Right lobe of liver (tissue), 6 donors: ENCODE measurements around the gene WNT1. TPM values are rescaled to one million over a fixed set of nuclear protein-coding genes. Genes with fewer than 3 reads are reported as not detected.

Experiments
- ATAC-seq, 4 donors: fragments of 200-7000 bp; cut with Tn5 transposase; one replicate each; pipeline ENCODE4 v1.9.1; 2020; ENCODE audit warnings: mild to moderate bottlenecking in 4 of 4, moderate library complexity in 4 of 4
- DNase-seq, 3 donors: peaks; one replicate each; pipeline ENCODE4 v3.0.0-alpha.2; 2020
- H3K27ac ChIP-seq, 3 donors: fragments of 200-600 bp; one replicate each; pipeline ENCODE4 v1.8.0; 2022
- H3K27me3 ChIP-seq, 2 donors: fragments of 200-600 bp; one replicate each; pipeline ENCODE4 v1.8.0; 2022
- H3K36me3 ChIP-seq, 4 donors: fragments of 200-600 bp; sonication (generic) in 1 of 4; one replicate each; pipeline versions ENCODE4 v1.5.1 to v1.8.0; 2017 to 2022; ENCODE audit warnings: control low read depth in 1 of 4
- H3K4me1 ChIP-seq, 4 donors: fragments of 200-600 bp; sonication (generic) in 1 of 4; one replicate each; pipeline versions ENCODE4 v1.5.1 to v1.8.0; 2017 to 2022; ENCODE audit warnings: control low read depth in 1 of 4
- H3K4me3 ChIP-seq, 3 donors: fragments of 200-600 bp; one replicate each; pipeline ENCODE4 v1.8.0; 2022
- H3K9me3 ChIP-seq, 4 donors: fragments of 200-600 bp; sonication (generic) in 1 of 4; one replicate each; pipeline versions ENCODE4 v1.5.1 to v1.8.0; 2017 to 2022; ENCODE audit warnings: control low read depth in 1 of 4
- CTCF ChIP-seq, 4 donors: fragments of 200-600 bp in 3 of 4; fragments of 450-650 bp in 1 of 4; IDR thresholded peaks; one replicate each; pipeline versions ENCODE4 v1.5.1 to v1.8.0; 2016 to 2022; ENCODE audit warnings: antibody characterized with exemption in 4 of 4, mild to moderate bottlenecking in 2 of 4
- POLR2A ChIP-seq: fragments of 450-650 bp; IDR thresholded peaks from one replicate; pipeline ENCODE4 v1.6.1; 2017; ENCODE audit warnings: antibody characterized with exemption, mild to moderate bottlenecking
- WGBS: methylation state at CpG from one replicate; pipeline ENCODE4 v1.1.6; 2018; ENCODE audit warnings: low coverage, low lambda C conversion rate; ENCODE audit not compliant: insufficient coverage; ENCODE audit errors: missing lambda C conversion rate; 5-methylcytosine and 5-hydroxymethylcytosine counted together
- intact Hi-C, 2 donors: fragments of 100-400 bp; cut with DNase I; formaldehyde crosslinking; loops; one replicate each; pipeline versions ENCODE4 v1.11.2 to v1.14.1; 2022
- total RNA-seq, 6 experiments: library from RNA; depleted of rRNA in 2 of 6; stranded (reverse); fragments of >200 nt in 2 of 6; fragmentation: NEBNext Ultra II Directional in 3 of 6; extraction: Animal tissue kit (Norgen Biotek cat#: 25700) in 3 of 6; gene quantifications; one replicate each; pipeline versions ENCODE4 v1.1.0 to v1.2.4, GENCODE V29; 2016 to 2023
- donor health status: DM: no; HTN: yes; CAD: no.
- donor health status: DM: no; HTN: no; CAD: no.
- donor health status: DM: no; HTN: no; CAD: no.
- donor health status: DM: no; HTN: yes; CAD: no.
- donor health status: DM: no; HTN: yes; CAD: no.

Gene WNT1
- total RNA-seq, 6 experiments from 2014 or later, result not detected

GRCh38 chr12:48938805-48939204 is 39.3 kb upstream of the WNT1 start:
- TF ChIP-seq POLR2A (no peak), CTCF (IDR thresholded peaks at IDR 0.05) (no peak)
- H3K36me3 ChIP-seq, result peaks cover 0 to 24% (median 8%) of the 10 kb centered on the region in 4 donors
- 84% methylated on average over 2 of the region's 7 CpGs for WGBS
- H3K4me3 ChIP-seq, result no peak overlapping the region
- H3K27ac ChIP-seq, result no peak overlapping the region
- H3K4me1 ChIP-seq, result peaks cover 0 to 1% (median 0%) of the 10 kb centered on the region in 4 donors
- intact Hi-C loops, result loop anchor here (10.0 kb wide), 1 partner anchor 84 kb away; the partner anchor contains the start of gene DDX23 (in 2 of the 2)
- no peaks in the 10 kb centered on the region for H3K9me3 ChIP-seq
- peak in 1 of 4 donors; percentile 37 for ATAC-seq
- no peaks in the 10 kb centered on the region for H3K27me3 ChIP-seq
- DNase-seq, result no peak

- TF ChIP-seq CTCF (IDR thresholded peaks at IDR 0.05) (no peak), POLR2A (no peak)
- Histone ChIP-seq H3K4me1 (peaks cover 0 to 1% (median 0%) of the 10 kb centered on the region in 4 donors), H3K27ac (no peak overlapping the region), H3K9me3 (no peaks in the 10 kb centered on the region), H3K4me3 (no peak overlapping the region), H3K27me3 (no peaks in the 10 kb centered on the region), H3K36me3 (peaks cover 0 to 24% (median 8%) of the 10 kb centered on the region in 4 donors)
- no peak for DNase-seq
- intact Hi-C loops, result no loop called here
- WGBS, result 75% methylated on average over 3 of the region's 3 CpGs
- no peak for ATAC-seq
Measured at GRCh38 chr12:48940181-48940580, 37.9 kb upstream of the WNT1 start.

GRCh38 chr12:48943221-48943620 is 34.9 kb upstream of the WNT1 start:
- Histone ChIP-seq H3K4me1 (no peaks in the 10 kb centered on the region), H3K27ac (no peak overlapping the region), H3K27me3 (no peaks in the 10 kb centered on the region), H3K36me3 (peaks cover 0 to 24% (median 8%) of the 10 kb centered on the region in 4 donors), H3K4me3 (no peak overlapping the region), H3K9me3 (no peaks in the 10 kb centered on the region)
- no peak for DNase-seq
- 81% methylated on average over 3 of the region's 4 CpGs for WGBS
- no peak for ATAC-seq
- intact Hi-C loops, result no loop called here
- TF ChIP-seq POLR2A (no peak), CTCF (IDR thresholded peaks at IDR 0.05) (no peak)

GRCh38 chr12:48946205-48946604 is 31.9 kb upstream of the WNT1 start:
- TF ChIP-seq POLR2A, result no peak
- no peak for TF ChIP-seq CTCF (IDR thresholded peaks at IDR 0.05)
- no peak for ATAC-seq
- no peaks in the 10 kb centered on the region for H3K4me1 ChIP-seq
- no peaks in the 10 kb centered on the region for H3K36me3 ChIP-seq
- intact Hi-C loops, result no loop called here
- no peak for DNase-seq
- no peak overlapping the region for H3K27ac ChIP-seq
- no peaks in the 10 kb centered on the region for H3K27me3 ChIP-seq
- H3K9me3 ChIP-seq, result no peaks in the 10 kb centered on the region
- no peak overlapping the region for H3K4me3 ChIP-seq

GRCh38 chr12:48946943-48947342 is 31.2 kb upstream of the WNT1 start:
- Histone ChIP-seq H3K27me3 (no peaks in the 10 kb centered on the region), H3K36me3 (no peaks in the 10 kb centered on the region), H3K27ac (no peak overlapping the region), H3K9me3 (no peaks in the 10 kb centered on the region), H3K4me1 (no peaks in the 10 kb centered on the region), H3K4me3 (no peak overlapping the region)
- 84% methylated on average over 5 of the region's 6 CpGs for WGBS
- intact Hi-C loops, result no loop called here
- TF ChIP-seq CTCF (IDR thresholded peaks at IDR 0.05), result no peak
- TF ChIP-seq POLR2A, result no peak
- no peak for DNase-seq
- ATAC-seq, result no peak
